Motor neuron (in vitro differentiated cells): ENCODE measurements around the gene TRABD. TPM values are rescaled to one million over a fixed set of nuclear protein-coding genes. Genes with fewer than 3 reads are reported as not detected.

ENCODE experiments used
- ATAC-seq, 8 experiments: fragments of 200-7000 bp; cut with Tn5 transposase; replicated peaks in 6 of 8; 2 replicates each; pipeline ENCODE4 v1.8.0; 2021; ENCODE audit warnings: mild to moderate bottlenecking in 8 of 8, moderate library complexity in 8 of 8
- H3K27ac ChIP-seq, 2 donors: fragments of 250-450 bp; sonication (Bioruptor Pico); 2 replicates each; pipeline ENCODE4 v1.9.0; 2021; ENCODE audit warnings: antibody characterized with exemption in 2 of 2, mild to moderate bottlenecking in 2 of 2, moderate library complexity in 1 of 2
- H3K4me1 ChIP-seq, 2 donors: fragments of 250-450 bp; sonication (Bioruptor Pico); replicated peaks in 1 of 2; 2 replicates each; pipeline ENCODE4 v1.6.1; 2021; ENCODE audit warnings: antibody characterized with exemption in 2 of 2, mild to moderate bottlenecking in 2 of 2, moderate library complexity in 1 of 2
- H3K4me3 ChIP-seq, 5 donors: fragments of 250-450 bp; sonication (Bioruptor Pico); 2 replicates each; pipeline ENCODE4 v1.9.0; 2021; ENCODE audit warnings: antibody characterized with exemption in 5 of 5, mild to moderate bottlenecking in 5 of 5, moderate library complexity in 4 of 5
- WGBS, 10 experiments: fragments of 450-650 bp; shearing (Covaris generic); methylation state at CpG; one replicate each; pipeline ENCODE4 v1.0.0; 2022; 5-methylcytosine and 5-hydroxymethylcytosine counted together
- in situ Hi-C, 9 experiments: fragments of 400-800 bp; cut with MboI; loops; one replicate each; pipeline ENCODE4 v1.15.0; 2021; ENCODE audit warnings: low sequenced_read_pairs in 9 of 9, low pct_unique_long_range_greater_than_20kb in 2 of 9; ENCODE audit not compliant: unreplicated experiment in 9 of 9
- total RNA-seq, 8 experiments: library from RNA; unstranded; fragments of 300-600 nt; gene quantifications; 2 replicates each; pipeline versions ENCODE4 v1.2.3 to v1.2.4, GENCODE V29; 2022

Gene TRABD
- total RNA-seq, 8 experiments from 2014 or later, result 8.2 to 37.4 (median 12.5) TPM

- no peak overlapping the region for H3K27ac ChIP-seq
- no peak overlapping the region for H3K4me3 ChIP-seq
- ATAC-seq, result no peak
- in situ Hi-C loops, result no loop called here
- H3K4me1 ChIP-seq, result no peaks in the 10 kb centered on the region
- 60 to 100% (median 93%) methylated on average over 1 to 9 of the region's 15 CpGs; no CpG with 5 or more reads in 4 of the 10 experiments for WGBS, 10 experiments
Measured at GRCh38 chr22:50216055-50216683, 30.5 kb downstream of the TRABD start.

- Histone ChIP-seq H3K27ac (no peak overlapping the region), H3K4me1 (no peaks in the 10 kb centered on the region), H3K4me3 (no peak overlapping the region)
- ATAC-seq, result peak in 2 of 8 experiments; percentile 1 to 3
- in situ Hi-C loops, result no loop called here
- 80 to 100% (median 98%) methylated on average over 1 to 22 of the region's 57 CpGs; no CpG with 5 or more reads in 5 of the 10 experiments for WGBS, 10 experiments
Measured at GRCh38 chr22:50216684-50217520, 31.2 kb downstream of the TRABD start.

GRCh38 chr22:50217543-50218152 is 31.9 kb downstream of the TRABD start:
- Histone ChIP-seq H3K4me3 (no peak overlapping the region), H3K27ac (no peak overlapping the region), H3K4me1 (no peaks in the 10 kb centered on the region)
- in situ Hi-C loops, result no loop called here
- ATAC-seq, result peak in 1 of 8 experiments; percentile 1
- 87 to 100% methylated on average over 1 to 3 of the region's 21 CpGs; no CpG with 5 or more reads in 8 of the 10 experiments for WGBS, 10 experiments

GRCh38 chr22:50218153-50218995 is 32.7 kb downstream of the TRABD start:
- 84 to 95% (median 92%) methylated on average over 7 to 16 of the region's 43 CpGs; no CpG with 5 or more reads in 5 of the 10 experiments for whole genome bisulfite sequencing, 10 experiments
- Histone ChIP-seq H3K4me3 (no peak overlapping the region), H3K27ac (no peak overlapping the region), H3K4me1 (no peaks in the 10 kb centered on the region)
- no peak for ATAC-seq
- in situ Hi-C loops, result no loop called here

- in situ Hi-C loops, result no loop called here
- peak; percentile 69 to 92 (median 90) for ATAC-seq
- no peak overlapping the region for H3K27ac ChIP-seq
- 40 to 70% (median 69%) methylated on average over 1 to 10 of the region's 42 CpGs; no CpG with 5 or more reads in 6 of the 10 experiments for whole genome bisulfite sequencing, 10 experiments
- no peak overlapping the region for H3K4me3 ChIP-seq
- no peaks in the 10 kb centered on the region for H3K4me1 ChIP-seq
Measured at GRCh38 chr22:50218996-50219727, 33.4 kb downstream of the TRABD start.

GRCh38 chr22:50219800-50220602 is 34.3 kb downstream of the TRABD start:
- ATAC-seq, result no peak
- H3K27ac ChIP-seq, result no peak overlapping the region
- WGBS, 10 experiments, result 63 to 100% (median 93%) methylated on average over 1 to 4 of the region's 25 CpGs; no CpG with 5 or more reads in 7 of the 10 experiments
- no peaks in the 10 kb centered on the region for H3K4me1 ChIP-seq
- H3K4me3 ChIP-seq, result no peak overlapping the region
- in situ Hi-C loops, result no loop called here

- ATAC-seq, result no peak
- H3K27ac ChIP-seq, result no peak overlapping the region
- no peaks in the 10 kb centered on the region for H3K4me1 ChIP-seq
- WGBS, 10 experiments, result 93 to 100% (median 97%) methylated on average over 2 to 7 of the region's 45 CpGs; no CpG with 5 or more reads in 7 of the 10 experiments
- no peak overlapping the region for H3K4me3 ChIP-seq
- in situ Hi-C loops, result no loop called here
Measured at GRCh38 chr22:50220603-50221409, 35.1 kb downstream of the TRABD start.

GRCh38 chr22:50221410-50222300 is 35.9 kb downstream of the TRABD start:
- in situ Hi-C loops, result no loop called here
- H3K4me3 ChIP-seq, result no peak overlapping the region
- ATAC-seq, result no peak
- H3K27ac ChIP-seq, result no peak overlapping the region
- H3K4me1 ChIP-seq, result no peaks in the 10 kb centered on the region
- 40 to 100% (median 94%) methylated on average over 1 to 10 of the region's 19 CpGs; no CpG with 5 or more reads in 6 of the 10 experiments for WGBS, 10 experiments

GRCh38 chr22:50222508-50222907 is 36.8 kb downstream of the TRABD start:
- 60 to 82% (median 60%) methylated on average over 2 of the region's 8 CpGs; no CpG with 5 or more reads in 7 of the 10 experiments for WGBS, 10 experiments

GRCh38 chr22:50224071-50224470 is 38.4 kb downstream of the TRABD start:
- ATAC-seq, result no peak
- Histone ChIP-seq H3K27ac (no peak overlapping the region), H3K4me1 (no peaks in the 10 kb centered on the region), H3K4me3 (no peak overlapping the region)
- in situ Hi-C loops, result no loop called here
- WGBS, 10 experiments, result 71 to 100% (median 89%) methylated on average over 1 to 11 of the region's 16 CpGs; no CpG with 5 or more reads in 3 of the 10 experiments

More at GRCh38 chr22:50222508-50222907, 36.8 kb downstream of the TRABD start:
- in situ Hi-C loops, result no loop called here
- Histone ChIP-seq H3K4me3 (no peak overlapping the region), H3K4me1 (no peaks in the 10 kb centered on the region), H3K27ac (no peak overlapping the region)
- no peak for ATAC-seq
